Panc1 (cell line): Measurements from ENCODE around the gene SLC35F5.

ENCODE experiments used
- CTCF ChIP-seq: fragments of 450-650 bp; IDR thresholded peaks from 2 replicates; pipeline ENCODE4 v1.5.1; 2017; ENCODE audit warnings: mild to moderate bottlenecking
- POLR2AphosphoS5 ChIP-seq: IDR thresholded peaks from 2 replicates; pipeline ENCODE4 v1.6.1; 2012; ENCODE audit warnings: mild to moderate bottlenecking, low read depth, low read length, moderate library complexity
- REST ChIP-seq, 2 experiments: IDR thresholded peaks; 2 replicates each; pipeline ENCODE4 v1.6.1; 2011 to 2012; ENCODE audit warnings: low read depth in 2 of 2, control low read depth in 1 of 2, low read length in 1 of 2, mild to moderate bottlenecking in 1 of 2, moderate library complexity in 1 of 2; ENCODE audit not compliant: insufficient read depth in 1 of 2
- SIN3A ChIP-seq: IDR thresholded peaks from 2 replicates; pipeline ENCODE4 v1.6.1; 2012; ENCODE audit warnings: low read depth, mild to moderate bottlenecking, low read length, moderate library complexity, borderline replicate concordance; ENCODE audit not compliant: insufficient read depth
- TCF7L2 ChIP-seq: IDR thresholded peaks from 2 replicates; pipeline ENCODE4 v1.6.1; 2011; ENCODE audit warnings: mild to moderate bottlenecking, low read depth, low read length, inconsistent platforms

GRCh38 chr2:113780472-113780871 lies 24.0 kb upstream of the SLC35F5 start:
- TF ChIP-seq CTCF (no peak), POLR2AphosphoS5 (no peak), REST (IDR thresholded peaks at IDR 0.05; ENCODE audit: insufficient read depth in 1 of 2, low read depth in 2 of 2, low read length in 1 of 2) (no peak), TCF7L2 (no peak), SIN3A (no peak)
